Muscle layer of colon (tissue), 2 donors: Measurements from ENCODE around the gene ATP12A.

ENCODE experiments used
- H3K27ac ChIP-seq: one replicate; pipeline ENCODE4 v1.7.0; 2013; ENCODE audit warnings: low read depth, mild to moderate bottlenecking, low read length, moderate library complexity
- H3K27me3 ChIP-seq, 2 donors: one replicate each; pipeline ENCODE4 v1.7.0; 2013; ENCODE audit warnings: low read length in 2 of 2, mild to moderate bottlenecking in 2 of 2; ENCODE audit not compliant: insufficient read depth in 2 of 2, control insufficient read depth in 1 of 2
- H3K36me3 ChIP-seq: one replicate; pipeline ENCODE4 v1.7.0; 2013; ENCODE audit warnings: mild to moderate bottlenecking, low read length; ENCODE audit not compliant: insufficient read depth
- H3K4me1 ChIP-seq: one replicate; pipeline ENCODE4 v1.7.0; 2013; ENCODE audit warnings: mild to moderate bottlenecking, low read length; ENCODE audit not compliant: insufficient read depth
- H3K4me3 ChIP-seq, 2 donors: one replicate each; pipeline ENCODE4 v1.7.0; 2013; ENCODE audit warnings: low read length in 2 of 2, low read depth in 1 of 2, mild to moderate bottlenecking in 1 of 2, moderate library complexity in 1 of 2
- H3K9ac ChIP-seq: one replicate; pipeline ENCODE4 v1.7.0; 2013; ENCODE audit warnings: low read length
- H3K9me3 ChIP-seq: one replicate; pipeline ENCODE4 v1.7.0; 2013; ENCODE audit warnings: mild to moderate bottlenecking, low read length
- donor health status: abdominal sarcoma.
- donor health status: Adenocarcinoma of cecum.

The ATP12A gene

GRCh38 chr13:24649688-24650043, 30.5 kb upstream of the ATP12A start:
- Histone ChIP-seq H3K4me3 (no peak overlapping the region), H3K27ac (no peak overlapping the region), H3K9me3 (no peaks in the 10 kb centered on the region), H3K4me1 (no peaks in the 10 kb centered on the region), H3K27me3 (no peaks in the 10 kb centered on the region), H3K36me3 (no peaks in the 10 kb centered on the region), H3K9ac (no peak overlapping the region)

- Histone ChIP-seq H3K27me3 (no peaks in the 10 kb centered on the region), H3K4me3 (no peak overlapping the region), H3K9ac (no peak overlapping the region), H3K9me3 (no peaks in the 10 kb centered on the region), H3K36me3 (no peaks in the 10 kb centered on the region), H3K27ac (no peak overlapping the region), H3K4me1 (no peaks in the 10 kb centered on the region)
Measured at GRCh38 chr13:24650161-24650560, 30.0 kb upstream of the ATP12A start.

- Histone ChIP-seq H3K36me3 (no peaks in the 10 kb centered on the region), H3K9ac (no peak overlapping the region), H3K4me3 (no peak overlapping the region), H3K4me1 (no peaks in the 10 kb centered on the region), H3K9me3 (no peaks in the 10 kb centered on the region), H3K27ac (no peak overlapping the region), H3K27me3 (no peaks in the 10 kb centered on the region)
Measured at GRCh38 chr13:24651718-24652345, 28.4 kb upstream of the ATP12A start.

GRCh38 chr13:24652359-24652758, 27.8 kb upstream of the ATP12A start:
- no peak overlapping the region for H3K9ac ChIP-seq
- H3K36me3 ChIP-seq = no peaks in the 10 kb centered on the region
- H3K9me3 ChIP-seq = no peaks in the 10 kb centered on the region
- H3K4me3 ChIP-seq = no peak overlapping the region
- no peaks in the 10 kb centered on the region for H3K4me1 ChIP-seq
- H3K27me3 ChIP-seq = no peaks in the 10 kb centered on the region
- no peak overlapping the region for H3K27ac ChIP-seq

GRCh38 chr13:24654741-24655140, 25.5 kb upstream of the ATP12A start:
- no peaks in the 10 kb centered on the region for H3K9me3 ChIP-seq
- H3K27me3 ChIP-seq = no peaks in the 10 kb centered on the region
- no peak overlapping the region for H3K9ac ChIP-seq
- H3K4me3 ChIP-seq = no peak overlapping the region
- H3K36me3 ChIP-seq = no peaks in the 10 kb centered on the region
- H3K27ac ChIP-seq = no peak overlapping the region
- H3K4me1 ChIP-seq = no peaks in the 10 kb centered on the region

- Histone ChIP-seq H3K9me3 (no peaks in the 10 kb centered on the region), H3K27ac (no peak overlapping the region), H3K9ac (no peak overlapping the region)
Measured at GRCh38 chr13:24659239-24659638, 21.0 kb upstream of the ATP12A start.

GRCh38 chr13:24660023-24660741, 20.0 kb upstream of the ATP12A start:
- H3K27me3 ChIP-seq = no peaks in the 10 kb centered on the region
- H3K9ac ChIP-seq = no peak overlapping the region
- no peaks in the 10 kb centered on the region for H3K36me3 ChIP-seq
- H3K4me3 ChIP-seq = no peak overlapping the region
- H3K27ac ChIP-seq = no peak overlapping the region
- H3K4me1 ChIP-seq = no peaks in the 10 kb centered on the region
- H3K9me3 ChIP-seq = no peaks in the 10 kb centered on the region

More at GRCh38 chr13:24659239-24659638, 21.0 kb upstream of the ATP12A start:
- Histone ChIP-seq H3K4me1 (no peaks in the 10 kb centered on the region), H3K36me3 (no peaks in the 10 kb centered on the region), H3K27me3 (no peaks in the 10 kb centered on the region), H3K4me3 (no peak overlapping the region)

GRCh38 chr13:24661713-24662112, 18.5 kb upstream of the ATP12A start:
- no peaks in the 10 kb centered on the region for H3K9me3 ChIP-seq

GRCh38 chr13:24662195-24663088, 17.8 kb upstream of the ATP12A start:
- Histone ChIP-seq H3K27ac (no peak overlapping the region), H3K4me1 (no peaks in the 10 kb centered on the region), H3K4me3 (no peak overlapping the region), H3K9ac (no peak overlapping the region), H3K27me3 (no peaks in the 10 kb centered on the region), H3K36me3 (no peaks in the 10 kb centered on the region), H3K9me3 (no peaks in the 10 kb centered on the region)

More at GRCh38 chr13:24661713-24662112, 18.5 kb upstream of the ATP12A start:
- Histone ChIP-seq H3K36me3 (no peaks in the 10 kb centered on the region), H3K4me1 (no peaks in the 10 kb centered on the region), H3K9ac (no peak overlapping the region), H3K27me3 (no peaks in the 10 kb centered on the region), H3K4me3 (no peak overlapping the region), H3K27ac (no peak overlapping the region)

- Histone ChIP-seq H3K9ac (no peak overlapping the region), H3K27me3 (no peaks in the 10 kb centered on the region), H3K4me3 (no peak overlapping the region), H3K36me3 (no peaks in the 10 kb centered on the region), H3K4me1 (no peaks in the 10 kb centered on the region), H3K9me3 (no peaks in the 10 kb centered on the region), H3K27ac (no peak overlapping the region)
Measured at GRCh38 chr13:24663089-24663395, 17.2 kb upstream of the ATP12A start.

- no peaks in the 10 kb centered on the region for H3K4me1 ChIP-seq
- no peaks in the 10 kb centered on the region for H3K27me3 ChIP-seq
- no peak overlapping the region for H3K27ac ChIP-seq
- no peaks in the 10 kb centered on the region for H3K9me3 ChIP-seq
- no peak overlapping the region for H3K9ac ChIP-seq
- no peaks in the 10 kb centered on the region for H3K36me3 ChIP-seq
- no peak overlapping the region for H3K4me3 ChIP-seq
Measured at GRCh38 chr13:24663586-24663985, 16.6 kb upstream of the ATP12A start.
